ENCODE measurements around the gene AFDN.

The AFDN gene

DNA sequence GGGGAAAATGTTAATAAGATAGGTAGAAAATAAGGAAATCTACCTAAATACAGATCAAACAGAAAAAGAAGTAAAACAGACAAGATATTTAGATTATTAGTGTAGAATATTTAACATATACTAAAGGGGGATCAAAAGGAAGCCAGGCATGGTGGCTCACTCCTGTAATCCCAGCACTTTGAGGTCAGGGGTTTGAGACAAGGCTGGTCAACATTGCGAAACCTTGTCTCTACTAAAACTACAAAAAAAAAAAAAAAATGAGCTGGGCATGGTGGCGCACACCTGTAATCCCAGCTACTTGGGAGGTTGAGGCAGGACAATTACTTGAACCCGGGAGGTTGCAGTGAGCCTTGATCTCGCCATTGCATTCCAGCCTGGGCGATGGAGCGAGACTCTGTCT is 55.5 kb downstream of the AFDN start:
- DNase-seq, result no peak

- no peak for DNase-seq
Measured at GRCh38 chr6:167888098-167888497, 61.4 kb downstream of the AFDN start.

- DNase-seq, result no peak
Measured at GRCh38 chr6:167892835-167893815, 66.4 kb downstream of the AFDN start.

DNA sequence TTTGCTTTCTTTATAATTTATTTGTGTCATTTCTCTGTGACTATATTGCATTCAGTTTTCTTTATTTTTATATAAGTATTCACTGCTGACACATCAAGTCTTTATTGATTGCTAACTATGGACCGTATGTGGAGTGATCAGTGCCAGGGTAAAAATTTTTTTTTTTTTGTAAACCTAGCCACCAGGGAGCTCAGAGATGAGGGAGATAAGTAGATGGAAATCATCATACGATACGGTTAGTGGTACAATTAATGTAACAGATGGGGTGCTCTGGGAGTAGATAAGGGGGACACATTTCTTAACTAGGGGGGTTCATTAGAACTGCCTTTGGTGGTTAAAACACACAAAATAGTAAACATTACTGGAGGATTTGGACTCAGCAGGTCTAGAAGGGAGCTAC is 68.3 kb downstream of the AFDN start:
- DNase-seq, result no peak

- no peak for DNase-seq
Measured at GRCh38 chr6:167896648-167897047, 69.9 kb downstream of the AFDN start.

GRCh38 chr6:167898673-167899311 is 72.1 kb downstream of the AFDN start:
- DNase-seq, result no peak

DNA sequence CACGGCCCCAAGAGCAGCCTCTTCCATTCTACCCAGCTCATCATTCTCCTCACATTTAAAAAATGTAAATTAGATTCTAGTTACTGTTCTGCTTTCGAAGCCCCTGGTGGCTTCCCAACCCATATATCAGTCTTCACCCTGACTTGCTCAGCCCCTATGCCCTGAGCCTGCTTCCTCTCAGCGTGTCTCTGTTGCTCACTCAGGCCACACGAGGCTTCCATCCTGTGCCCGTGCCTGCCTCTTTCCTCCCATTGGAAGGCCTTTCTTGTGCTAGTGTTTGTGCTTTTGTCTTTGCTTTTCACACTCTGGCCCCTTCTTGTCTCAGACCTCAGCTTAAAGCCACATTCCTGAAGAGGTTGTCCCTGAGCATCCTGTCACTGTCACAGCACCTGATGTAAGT is 78.1 kb downstream of the AFDN start:
- DNase-seq, result no peak

- DNase-seq, result no peak
Measured at GRCh38 chr6:167906899-167907298, 80.2 kb downstream of the AFDN start.

DNA sequence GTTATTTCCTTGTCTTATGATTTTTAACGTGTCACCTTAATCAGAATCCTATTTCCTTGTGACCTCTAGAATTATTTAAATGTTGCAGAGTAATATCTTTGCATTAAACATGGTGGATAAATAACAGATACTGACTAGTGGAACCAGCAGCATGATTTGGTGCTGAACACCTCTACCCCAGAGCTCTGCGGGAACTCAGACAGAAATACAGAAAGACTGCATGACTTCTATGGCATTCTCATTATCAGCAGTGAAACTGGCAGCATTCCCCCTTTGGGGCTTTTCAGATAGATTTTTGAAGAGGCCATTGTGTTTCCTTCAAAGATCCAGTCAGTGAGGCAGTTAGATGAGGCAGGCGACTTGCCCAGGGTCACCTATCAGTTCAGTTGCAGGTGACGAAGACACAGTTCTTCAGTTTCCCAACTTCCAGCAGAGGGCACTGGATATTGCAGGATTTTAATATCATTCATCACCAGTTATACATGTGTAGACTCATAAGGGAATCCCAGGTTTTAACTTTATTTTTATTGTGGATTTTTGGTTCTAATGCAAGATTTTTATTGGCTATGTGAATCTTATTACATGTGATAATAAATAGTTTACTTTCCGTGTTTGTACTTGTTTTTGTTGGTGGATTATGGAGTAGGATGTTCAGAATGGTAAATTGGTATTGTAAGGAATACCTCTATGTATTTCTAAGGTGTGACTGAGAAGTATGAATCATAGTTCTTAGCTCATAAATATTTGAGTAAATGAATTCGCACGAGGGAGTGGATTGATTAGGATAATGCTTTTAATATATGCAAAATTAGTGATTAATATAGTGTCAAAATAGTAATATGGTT is 81.3 kb downstream of the AFDN start:
- DNase-seq, result no peak

DNA sequence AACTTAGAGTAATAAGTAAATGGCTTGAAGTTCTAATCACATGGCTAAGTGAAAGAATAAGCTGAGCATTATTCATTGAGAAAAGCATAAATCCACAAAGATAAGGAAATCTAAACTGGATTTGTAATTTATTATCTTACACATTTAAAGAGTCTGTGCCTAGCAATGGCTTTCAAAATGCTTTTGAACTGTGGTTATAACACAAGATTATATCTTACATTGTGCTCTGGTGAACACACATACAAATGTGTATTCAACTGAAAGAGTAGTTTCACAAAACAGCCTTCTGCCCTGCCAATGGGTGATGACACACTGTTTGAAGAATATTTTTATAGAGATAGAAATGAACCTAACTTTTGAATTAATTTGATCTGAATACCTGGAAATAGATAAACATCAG is 83.3 kb downstream of the AFDN start:
- DNase-seq, result no peak

GRCh38 chr6:167910652-167911051 is 83.9 kb downstream of the AFDN start:
- no peak for DNase-seq

DNA sequence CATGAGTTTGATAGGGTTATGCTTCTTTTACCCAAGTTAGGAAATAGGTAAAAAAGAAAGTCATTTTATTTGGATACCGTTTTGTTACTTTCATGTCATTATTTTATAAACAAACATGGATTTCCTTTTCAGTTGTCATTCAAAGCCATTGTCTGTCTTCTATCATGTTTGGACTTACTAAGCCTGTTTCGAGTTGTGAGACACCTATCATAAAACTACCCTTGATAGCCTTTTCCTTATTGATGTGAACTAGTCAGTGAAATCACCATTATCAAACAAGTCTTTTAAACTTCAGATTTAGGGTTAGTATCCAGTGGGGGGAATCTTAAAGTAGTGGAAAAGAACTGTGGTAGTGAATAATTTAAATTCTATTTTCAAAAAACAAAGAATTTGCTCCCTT is 85.8 kb downstream of the AFDN start:
- DNase-seq, result no peak

- DNase-seq, result no peak
Measured at GRCh38 chr6:167913699-167914098, 87.0 kb downstream of the AFDN start.

- no peak for DNase-seq
Measured at GRCh38 chr6:167915139-167915538, 88.4 kb downstream of the AFDN start.

DNA sequence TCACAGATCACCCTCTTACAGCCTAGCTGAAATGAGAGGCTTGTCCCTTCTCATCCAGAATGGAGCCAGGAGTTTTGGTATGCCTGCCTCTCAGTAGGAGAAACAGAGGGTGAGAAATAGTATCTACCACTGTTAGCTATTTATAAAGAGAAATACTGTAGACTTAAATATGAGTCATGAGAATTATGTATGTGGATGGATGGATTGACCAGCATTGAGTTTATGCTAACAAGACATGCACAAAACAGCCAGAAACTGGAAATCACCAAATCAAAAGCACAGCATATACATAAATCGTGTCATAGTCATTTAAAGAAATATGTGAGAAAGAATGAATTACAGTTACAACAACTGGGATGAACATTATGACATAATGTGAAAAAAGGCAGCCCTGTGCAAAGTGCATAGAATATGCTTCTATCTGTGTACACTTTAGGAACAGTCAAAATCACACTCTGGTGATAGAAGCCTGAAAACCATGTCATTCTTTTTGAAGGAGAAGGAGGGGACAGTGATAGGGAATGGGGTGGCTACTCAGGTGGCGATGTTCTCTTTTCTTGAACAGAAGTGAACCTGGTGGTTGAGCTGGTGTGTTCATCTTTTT is 90.9 kb downstream of the AFDN start:
- no peak for DNase-seq

GRCh38 chr6:167918548-167919278 is 92.0 kb downstream of the AFDN start:
- DNase-seq, result no peak

- DNase-seq, result no peak
Measured at GRCh38 chr6:167919349-167919748, 92.6 kb downstream of the AFDN start.

DNA sequence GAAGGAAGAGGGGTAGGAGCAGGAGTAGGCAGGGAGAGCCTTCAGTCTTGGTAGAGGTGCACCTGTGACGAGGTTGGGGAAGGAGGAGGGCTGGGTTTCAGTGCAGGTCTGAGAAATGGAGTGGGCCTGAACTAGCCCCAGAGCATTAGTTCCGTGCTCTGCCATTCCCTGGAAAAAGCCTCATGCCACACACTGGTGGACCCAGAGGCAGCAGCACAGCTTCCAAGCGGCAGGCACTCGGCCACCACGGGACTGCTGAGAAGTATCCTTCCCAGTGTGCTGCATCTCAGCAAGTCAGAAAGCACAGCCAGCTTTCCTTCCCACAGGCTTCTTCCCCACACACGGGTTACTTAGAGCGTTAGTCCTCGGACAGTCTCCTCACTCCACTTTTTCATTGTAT is 93.5 kb downstream of the AFDN start:
- DNase-seq, result no peak

DNA sequence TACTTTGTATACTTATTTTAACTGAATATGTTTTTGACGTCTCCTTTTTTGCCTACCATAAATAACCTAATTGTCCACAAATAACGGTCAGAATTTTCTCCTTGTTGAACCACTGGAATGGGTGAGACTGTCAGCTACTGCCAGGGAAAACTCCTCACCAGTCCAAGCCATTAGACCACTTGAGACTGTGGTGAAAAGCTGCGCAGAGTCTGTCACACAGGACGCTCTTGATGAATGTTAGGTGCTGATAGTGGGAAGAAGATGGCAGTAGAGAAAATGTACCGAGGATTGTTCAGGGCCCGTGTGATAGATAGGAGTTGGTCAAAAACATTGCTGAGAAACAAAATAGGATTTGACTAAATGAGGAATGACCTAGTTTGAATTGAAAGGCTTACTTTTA is 95.1 kb downstream of the AFDN start:
- no peak for DNase-seq

DNA sequence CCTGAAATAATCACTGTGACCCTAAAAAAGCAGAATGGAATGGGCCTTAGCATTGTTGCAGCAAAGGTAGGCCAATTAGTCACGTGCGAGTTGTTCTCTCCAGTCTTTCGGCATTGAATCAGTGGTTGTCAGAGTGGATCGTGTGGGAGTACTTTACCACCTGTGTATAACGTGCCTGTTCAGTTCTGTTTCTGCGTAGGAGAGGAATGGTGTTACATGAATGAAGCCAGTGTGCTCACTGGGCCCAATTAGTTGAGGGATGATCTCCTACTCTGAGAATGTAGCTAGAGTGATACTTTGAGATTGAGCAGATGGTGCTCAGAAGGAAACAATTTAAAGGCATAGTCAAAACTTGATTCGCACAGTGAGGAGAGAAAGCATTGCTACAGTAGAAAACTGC is 98.3 kb downstream of the AFDN start:
- DNase-seq, result no peak

DNA sequence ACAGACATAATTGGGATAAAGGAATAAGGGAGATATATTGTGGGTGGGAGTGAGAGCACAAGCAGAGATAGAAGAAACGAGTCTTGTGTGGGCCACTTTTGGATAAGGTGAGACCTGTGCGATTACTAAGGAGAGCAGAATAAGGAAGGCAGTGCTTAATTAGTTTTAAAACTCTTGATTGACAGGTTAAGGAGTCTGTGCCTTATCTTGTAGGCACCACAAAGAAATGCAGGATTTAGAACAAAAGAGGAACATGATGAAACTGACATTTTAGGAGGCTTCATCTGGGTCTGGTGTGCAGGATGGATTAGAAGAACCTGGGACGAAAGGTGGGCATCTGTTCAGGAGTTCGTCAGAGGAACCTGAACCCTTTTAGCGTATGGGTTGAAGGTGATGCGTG is 100.5 kb downstream of the AFDN start:
- DNase-seq, result no peak

DNA sequence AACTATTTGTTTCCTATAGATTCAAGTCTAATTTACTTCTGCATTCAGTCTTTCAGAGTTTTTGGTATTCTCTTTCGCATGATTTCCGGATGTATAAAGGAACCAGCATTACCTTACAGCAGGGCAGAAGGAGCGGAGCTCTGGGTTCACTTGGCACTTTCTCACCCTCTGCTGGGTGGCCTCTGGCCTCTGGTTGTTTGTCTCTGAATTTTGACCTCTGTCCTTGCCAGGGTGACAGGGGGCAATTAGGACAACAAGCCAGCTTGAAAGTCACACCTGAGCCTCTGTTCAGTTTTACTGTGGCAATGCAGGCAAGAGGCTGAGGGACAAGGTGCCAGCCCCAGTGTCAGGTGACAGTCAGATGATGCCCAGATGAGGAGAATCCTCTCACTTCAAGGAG is 101.4 kb downstream of the AFDN start:
- no peak for DNase-seq
